ENCODE measurements around the gene C16orf54.
A peak's percentile ranks its signal among the peaks of the same experiment; 100 is the strongest.
"Not testable (repeated sequence)": the region's sequence is repeated elsewhere in the genome, so short reads cannot be mapped to it uniquely, and the experiment has no call there.

The C16orf54 gene

DNA sequence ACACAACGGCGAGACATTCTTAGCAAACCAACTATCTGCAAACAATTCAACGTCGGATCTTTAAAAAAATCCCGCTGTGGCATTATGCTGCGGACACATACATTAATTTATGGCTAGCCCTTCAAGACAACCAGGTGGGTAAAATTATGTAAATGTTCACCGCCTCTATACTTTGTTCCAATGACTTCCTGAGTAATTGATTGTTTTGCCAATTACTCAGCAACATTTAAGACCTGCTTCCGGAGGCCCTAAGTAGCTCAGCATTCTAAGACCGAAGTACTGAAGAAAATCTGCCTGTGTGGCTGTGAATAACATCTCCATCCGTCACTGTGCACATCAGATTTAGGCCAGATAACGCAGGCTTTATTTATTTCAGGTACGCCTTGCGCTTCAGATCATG is 43.5 kb downstream of the C16orf54 start:
- DNase-seq = no peak

DNA sequence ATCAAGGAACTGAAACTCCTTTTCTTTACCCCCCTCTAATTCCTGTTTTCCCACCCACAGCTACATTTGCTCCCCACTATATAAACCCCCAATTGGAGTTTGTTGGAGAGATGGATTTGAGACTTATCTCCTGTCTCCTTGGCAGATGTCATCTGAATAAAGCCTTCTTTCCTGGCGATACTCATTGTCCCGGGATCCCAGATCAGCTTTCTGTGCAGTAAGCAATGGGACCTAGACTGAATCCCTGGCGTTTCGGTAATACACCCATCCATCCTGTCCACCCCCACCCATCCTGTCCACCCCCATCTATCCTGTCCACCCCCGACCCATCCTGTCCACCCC is 44.6 kb downstream of the C16orf54 start:
- no peak for DNase-seq

DNA sequence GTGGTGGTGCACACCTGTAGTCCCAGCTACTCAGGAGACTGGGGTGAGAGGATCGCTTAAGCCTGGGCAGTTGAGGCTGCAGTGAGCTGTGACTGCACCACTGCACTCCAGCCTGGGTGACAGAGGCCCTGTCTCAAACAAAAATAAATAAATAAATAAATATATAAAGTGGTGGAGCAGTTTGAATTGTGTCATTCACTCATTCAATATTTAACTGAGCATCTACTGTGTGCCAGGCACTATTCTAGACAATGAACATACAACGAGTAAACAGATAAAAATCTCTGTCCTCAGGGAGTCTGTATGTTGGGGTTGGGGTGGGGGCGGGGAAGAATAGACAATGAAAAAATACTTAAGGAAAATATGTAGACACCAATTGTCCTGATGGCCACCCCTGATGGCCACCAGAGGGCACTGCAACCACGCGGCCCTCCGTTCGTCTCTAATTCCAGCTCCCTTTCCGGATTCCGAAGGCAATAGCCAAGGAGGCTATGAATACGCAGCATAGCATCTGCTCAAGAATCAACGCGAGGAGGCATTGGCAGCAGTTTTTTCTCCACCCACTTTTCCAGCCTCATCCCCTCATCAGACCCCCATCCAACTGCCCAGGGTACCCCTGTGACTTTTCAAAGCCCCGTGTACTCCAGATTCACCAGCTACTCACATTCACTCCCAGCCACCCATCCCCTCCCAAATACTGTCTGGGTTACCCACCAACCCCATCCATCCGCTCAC is 45.4 kb downstream of the C16orf54 start:
- peak; percentile 65 to 78 for DNase-seq

DNA sequence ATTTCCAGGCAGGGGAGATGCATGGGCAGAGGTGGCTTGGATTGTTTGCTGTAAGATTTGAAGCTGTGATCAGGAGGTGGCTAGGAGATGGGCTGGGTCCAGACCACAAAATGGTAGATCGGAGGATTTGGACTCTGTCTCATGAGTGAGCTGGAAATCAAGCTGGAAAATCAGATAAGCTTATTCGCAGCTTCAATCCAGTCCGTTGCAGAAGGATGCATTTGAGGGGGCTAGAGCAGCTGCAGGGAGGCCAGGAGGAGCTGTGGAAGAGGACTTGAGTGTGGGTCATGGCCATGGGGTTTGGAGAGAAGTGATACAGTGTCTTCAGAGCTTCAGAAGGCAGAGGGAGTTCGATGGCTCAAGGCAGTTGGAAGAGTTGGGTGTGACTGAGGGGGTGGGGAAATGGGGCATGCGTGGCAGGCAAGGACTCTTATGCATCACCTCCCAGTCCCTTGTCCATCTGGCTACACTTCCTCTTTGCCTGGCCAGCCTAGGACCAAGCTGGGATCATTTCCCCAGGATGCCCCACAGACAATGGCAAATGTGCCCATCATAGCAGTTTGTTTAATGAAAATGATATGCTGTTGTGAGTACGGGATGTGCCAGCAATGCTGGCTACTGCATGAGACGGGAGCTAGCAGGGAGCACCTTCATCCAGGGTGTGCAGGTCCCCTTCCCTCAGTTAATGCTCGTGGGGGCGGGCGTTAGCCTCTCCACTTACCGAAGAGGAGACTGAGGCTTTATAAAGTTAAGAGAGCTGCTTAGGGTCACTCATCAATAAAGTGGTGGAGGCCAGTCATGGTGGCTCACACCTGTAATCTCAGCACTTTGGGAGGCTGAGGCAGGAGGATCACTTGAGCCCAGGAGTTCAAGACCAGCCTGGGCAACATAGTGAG is 46.2 kb downstream of the C16orf54 start:
- DNase-seq = no peak

DNA sequence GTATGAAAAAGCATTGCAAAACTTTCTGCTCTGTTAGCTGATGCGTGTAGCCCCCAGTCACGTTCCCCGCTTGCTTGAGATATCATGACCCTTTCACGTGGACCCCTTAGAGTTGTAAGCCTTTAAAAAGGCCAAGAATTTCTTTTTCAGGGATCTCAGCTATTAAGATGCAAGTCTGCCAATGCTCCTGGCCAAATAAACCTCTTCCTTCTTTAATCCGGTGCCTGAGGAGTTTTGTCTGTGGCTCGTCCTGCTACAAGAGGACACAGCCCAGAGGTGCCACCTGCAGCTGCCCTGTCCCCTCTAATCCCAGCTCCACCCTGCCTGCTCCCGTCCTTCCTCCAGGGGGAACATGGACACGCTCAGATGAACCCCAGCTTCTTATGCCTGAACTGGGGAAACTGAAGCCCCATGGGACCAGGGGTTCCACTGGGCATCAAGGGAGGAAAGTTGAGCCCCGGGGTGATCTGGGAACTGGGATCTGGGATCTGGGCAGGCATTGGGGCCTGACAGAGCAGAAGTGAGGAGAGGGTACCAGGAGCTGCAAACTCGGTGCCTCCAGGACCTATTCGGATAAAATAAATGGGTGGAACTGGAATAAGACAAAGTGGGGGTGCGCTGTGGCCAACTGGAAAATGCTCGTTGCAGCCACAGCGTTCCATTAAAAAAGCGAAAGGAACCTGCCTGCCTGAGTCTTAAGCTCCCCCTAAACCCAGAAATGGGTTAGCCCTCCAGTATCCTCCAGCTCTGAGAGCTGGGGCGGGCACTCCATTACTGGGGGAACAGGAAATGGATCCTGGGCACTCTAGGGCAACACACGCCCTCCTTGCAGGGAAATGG is 47.1 kb downstream of the C16orf54 start:
- no peak for DNase-seq

DNA sequence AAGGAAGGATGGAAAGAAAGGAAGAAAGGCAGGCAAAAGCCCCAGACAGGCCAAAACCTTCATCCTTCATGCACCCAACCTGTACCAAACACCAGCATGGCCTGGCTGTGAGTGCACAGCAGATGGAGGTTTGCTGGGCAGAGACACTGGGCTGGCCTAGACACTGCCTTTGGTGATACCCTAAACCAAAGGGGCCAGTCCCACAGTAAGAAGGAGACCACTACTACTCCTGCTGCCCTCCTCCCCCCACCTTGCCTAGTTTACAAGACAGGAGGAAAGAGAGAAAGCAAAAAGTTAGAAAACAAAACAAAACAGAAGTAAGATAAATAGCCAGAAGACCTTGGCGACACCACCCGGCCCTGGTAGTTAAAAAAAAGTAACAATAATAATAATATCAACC is 47.7 kb downstream of the C16orf54 start:
- DNase-seq = no peak

DNA sequence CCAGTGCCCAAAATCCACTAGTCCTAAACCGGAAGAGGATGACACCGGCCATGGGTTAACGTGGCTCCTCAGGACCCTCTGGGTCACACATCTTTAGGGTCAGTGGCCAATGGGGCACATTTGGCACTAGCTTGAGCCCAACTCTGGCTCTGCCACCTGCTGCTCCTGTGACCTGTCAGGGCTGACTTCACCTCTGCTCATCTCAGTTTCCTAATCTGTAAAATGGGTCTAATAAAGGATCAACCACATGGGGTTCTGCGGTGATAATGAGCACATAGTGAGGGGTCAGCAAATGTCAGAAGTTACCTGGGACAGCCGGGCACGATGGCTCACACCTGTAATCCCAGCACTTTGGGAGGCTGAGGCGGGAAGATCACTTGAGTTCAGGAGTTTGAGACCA is 48.4 kb downstream of the C16orf54 start:
- DNase-seq = no peak

DNA sequence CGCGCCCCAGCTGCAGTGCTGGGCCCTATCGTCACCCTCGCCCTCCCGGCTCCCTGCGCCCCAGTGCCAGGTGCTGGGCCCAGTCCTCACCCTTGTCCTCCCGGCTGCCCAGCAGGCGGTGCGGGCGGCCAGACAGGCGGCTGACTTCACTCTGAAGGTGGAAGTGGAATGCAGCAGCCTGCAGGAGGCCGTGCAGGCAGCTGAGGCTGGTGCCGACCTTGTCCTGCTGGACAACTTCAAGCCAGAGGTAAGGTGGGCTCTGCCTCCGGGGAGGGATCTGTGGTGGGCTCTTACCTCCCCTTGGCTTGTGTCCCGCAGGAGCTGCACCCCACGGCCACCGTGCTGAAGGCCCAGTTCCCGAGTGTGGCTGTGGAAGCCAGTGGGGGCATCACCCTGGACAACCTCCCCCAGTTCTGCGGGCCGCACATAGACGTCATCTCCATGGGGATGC is 48.9 kb downstream of the C16orf54 start:
- no peak for DNase-seq

DNA sequence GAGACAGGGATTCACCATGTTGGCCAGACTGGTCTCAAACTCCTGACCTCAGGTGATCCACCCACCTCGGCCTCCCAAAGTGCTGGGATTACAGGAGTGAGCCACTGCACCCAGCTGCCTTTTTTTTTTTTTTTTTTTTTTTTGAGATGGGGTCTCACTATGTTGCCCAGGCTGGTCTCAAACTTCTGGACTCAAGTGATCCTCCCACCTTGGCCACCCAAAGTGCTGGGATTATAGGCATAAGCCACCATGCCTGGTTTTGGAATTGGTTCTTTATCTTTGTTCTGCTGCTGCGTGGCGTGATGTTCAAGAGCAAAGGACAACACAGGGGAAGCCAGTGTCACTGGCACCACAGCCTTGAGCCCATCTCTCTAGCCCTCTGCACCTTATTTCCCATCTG is 50.1 kb downstream of the C16orf54 start:
- not testable (repeated sequence) for DNase-seq

DNA sequence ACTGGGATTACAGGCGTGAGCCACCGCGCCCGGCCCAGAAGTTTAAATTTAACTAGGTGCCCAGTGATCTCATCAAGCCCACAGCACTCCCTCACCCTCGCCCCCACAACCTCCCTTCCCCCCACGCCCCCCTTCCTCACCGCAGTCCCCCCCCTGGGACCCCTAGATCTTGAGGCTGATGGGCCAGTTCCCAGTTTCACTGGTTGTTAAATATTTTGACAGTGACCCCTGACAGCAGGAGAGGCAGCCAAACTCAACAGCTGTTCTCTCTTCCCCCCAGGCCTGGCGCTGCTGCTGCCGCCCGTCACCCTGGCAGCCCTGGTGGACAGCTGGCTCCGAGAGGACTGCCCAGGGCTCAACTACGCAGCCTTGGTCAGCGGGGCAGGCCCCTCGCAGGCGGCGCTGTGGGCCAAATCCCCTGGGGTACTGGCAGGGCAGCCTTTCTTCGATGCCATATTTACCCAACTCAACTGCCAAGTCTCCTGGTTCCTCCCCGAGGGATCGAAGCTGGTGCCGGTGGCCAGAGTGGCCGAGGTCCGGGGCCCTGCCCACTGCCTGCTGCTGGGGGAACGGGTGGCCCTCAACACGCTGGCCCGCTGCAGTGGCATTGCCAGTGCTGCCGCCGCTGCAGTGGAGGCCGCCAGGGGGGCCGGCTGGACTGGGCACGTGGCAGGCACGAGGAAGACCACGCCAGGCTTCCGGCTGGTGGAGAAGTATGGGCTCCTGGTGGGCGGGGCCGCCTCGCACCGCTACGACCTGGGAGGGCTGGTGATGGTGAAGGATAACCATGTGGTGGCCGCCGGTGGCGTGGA is 51.2 kb downstream of the C16orf54 start:
- DNase-seq = no peak

DNA sequence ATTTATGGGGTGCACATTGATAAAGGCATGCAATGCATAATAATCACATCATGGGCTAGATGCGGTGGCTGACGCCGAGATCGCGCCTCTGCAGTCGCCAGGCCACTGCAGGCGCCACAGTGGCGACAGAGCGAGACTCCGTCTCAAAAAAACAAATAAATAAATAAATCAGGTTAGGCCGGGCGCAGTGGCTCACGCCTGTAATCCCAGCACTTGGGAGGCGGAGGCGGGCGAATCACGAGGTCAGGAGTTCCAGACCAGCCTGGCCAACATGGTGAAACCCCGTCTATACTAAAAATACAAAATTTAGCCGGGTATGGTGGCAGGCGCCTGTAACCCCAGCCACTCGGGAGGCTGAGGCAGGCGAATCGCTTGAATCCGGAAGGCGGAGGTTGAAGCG is 53.2 kb downstream of the C16orf54 start:
- DNase-seq = not testable (repeated sequence)
